Epidermal melanocyte (primary cell): ENCODE results near the gene SEMA4D.
"Not testable (repeated sequence)": the region's sequence is repeated elsewhere in the genome, so short reads cannot be mapped to it uniquely, and the experiment has no call there.

Experiments used
- DNase-seq: peaks from one replicate; pipeline ENCODE4 v3.0.0; 2011; ENCODE audit warnings: low spot score; ENCODE audit not compliant: insufficient read length

The SEMA4D gene

DNA sequence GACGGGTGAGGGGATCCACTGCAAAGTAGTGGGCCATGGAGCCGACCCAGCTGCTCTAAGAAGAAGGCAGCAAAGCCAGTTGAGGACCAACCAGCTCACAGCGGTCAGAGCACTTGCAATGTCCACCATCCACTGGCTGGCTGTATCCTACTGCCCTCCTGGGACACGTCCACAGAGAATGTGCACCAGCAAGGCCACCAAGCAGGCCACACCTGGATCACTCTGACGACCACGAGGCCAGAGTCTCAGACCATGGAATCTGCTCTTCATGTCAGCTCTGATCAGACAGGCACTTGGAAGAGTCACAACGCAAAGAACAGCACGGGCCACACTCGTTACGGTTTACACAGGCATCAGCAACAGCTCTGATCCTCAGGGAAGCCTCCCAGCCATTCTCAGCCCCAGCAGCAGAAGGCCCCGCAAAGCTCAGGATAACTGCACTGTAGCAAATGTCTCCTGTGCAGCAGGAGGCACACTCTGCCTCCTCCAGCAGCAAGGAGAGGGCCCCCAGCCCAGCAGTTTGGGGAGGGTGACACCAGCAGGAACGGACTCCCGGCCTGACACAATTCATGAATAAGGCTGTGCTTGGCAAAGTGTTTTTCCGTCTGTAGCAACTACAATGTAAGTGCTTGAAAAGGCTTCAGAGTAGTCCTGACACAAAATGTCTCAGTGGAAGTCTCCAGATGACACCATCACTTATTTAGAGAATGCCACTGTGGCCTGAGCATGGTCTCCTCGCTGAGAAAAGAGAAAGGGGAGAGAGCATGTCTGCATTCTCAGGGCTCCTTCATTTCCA is 15.7 kb downstream of the SEMA4D start:
- DNase-seq = no peak

DNA sequence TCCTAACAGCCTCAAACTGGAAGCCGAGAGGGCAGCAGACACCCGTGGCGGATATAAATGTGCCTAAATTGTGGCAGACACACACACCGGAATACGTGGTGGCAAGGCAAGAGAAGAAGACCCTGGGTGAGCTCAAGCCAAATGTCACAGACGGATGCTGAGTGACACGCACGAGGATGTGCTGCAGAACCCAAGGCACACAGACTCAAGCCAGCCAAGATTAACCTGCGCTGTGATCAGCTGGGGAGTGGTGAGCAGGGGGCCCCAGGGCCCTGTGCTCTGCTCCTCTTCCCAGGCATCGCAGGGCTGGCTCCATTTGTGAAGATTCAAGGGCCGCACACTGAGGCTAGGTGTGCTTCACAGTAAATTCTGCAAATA is 16.4 kb downstream of the SEMA4D start:
- DNase-seq = no peak

DNA sequence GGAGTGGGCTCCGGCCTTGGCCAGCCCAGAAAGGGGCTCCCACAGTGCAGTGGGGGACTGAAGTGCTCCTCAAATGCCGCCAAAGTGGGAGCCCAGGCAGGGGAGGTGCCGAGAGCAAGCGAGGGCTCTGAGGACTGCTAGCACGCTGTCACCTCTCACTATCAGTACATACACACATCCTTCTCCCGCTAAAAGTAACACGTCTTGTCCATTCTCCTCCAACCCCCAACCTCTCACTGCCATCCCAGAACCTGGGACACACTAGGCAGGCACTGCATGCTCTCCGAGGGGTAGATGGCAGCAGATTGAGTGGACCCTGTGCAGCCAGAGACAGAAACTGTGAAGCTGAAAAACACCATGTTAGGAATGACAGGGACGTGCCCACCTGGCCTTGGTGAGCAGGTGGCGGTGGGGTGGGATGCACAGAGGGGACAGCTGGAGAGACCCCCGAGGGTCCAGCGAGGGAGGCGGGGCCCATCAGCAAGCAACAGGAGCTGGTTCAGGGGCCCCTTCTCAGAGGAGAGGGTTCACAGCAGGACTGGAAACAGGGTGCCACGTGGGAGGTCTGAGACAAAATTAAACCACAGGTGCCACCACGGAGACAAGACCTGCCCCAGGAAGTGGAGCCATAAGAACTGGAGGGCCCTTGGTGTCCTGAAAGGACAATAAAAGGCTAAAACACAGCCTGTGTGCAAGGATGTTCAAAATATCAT is 16.9 kb downstream of the SEMA4D start:
- DNase-seq = no peak

DNA sequence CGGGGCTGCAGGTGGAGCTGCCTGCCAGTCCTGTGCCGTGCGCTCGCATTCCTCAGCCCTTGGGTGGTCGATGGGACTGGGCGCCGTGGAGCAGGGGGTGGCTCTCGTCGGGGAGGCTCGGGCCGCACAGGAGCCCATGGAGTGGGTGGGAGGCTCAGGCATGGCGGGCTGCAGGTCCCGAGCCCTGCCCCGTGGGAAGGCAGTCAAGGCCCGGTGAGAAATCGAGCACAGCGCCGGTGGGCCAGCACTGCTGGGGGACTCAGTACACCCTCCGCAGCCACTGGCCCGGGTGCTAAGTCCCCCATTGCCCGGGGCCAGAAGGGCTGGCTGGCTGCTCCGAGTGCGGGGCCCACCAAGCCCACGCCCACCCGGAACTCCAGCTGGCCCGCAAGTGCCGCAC is 17.5 kb downstream of the SEMA4D start:
- DNase-seq = not testable (repeated sequence)

DNA sequence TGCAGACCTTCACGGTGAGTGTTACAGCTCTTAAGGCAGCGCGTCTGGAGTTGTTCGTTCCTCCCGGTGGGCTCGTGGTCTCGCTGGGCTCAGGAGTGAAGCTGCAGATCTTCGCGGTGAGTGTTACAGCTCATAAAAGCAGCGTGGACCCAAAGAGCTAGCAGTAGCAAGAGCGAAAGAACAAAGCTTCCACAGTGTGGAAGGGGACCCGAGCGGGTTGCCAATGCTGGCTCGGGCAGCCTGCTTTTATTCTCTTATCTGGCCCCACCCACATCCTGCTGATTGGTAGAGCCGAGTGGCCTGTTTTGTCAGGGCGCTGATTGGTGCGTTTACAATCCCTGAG is 18.3 kb downstream of the SEMA4D start:
- not testable (repeated sequence) for DNase-seq

DNA sequence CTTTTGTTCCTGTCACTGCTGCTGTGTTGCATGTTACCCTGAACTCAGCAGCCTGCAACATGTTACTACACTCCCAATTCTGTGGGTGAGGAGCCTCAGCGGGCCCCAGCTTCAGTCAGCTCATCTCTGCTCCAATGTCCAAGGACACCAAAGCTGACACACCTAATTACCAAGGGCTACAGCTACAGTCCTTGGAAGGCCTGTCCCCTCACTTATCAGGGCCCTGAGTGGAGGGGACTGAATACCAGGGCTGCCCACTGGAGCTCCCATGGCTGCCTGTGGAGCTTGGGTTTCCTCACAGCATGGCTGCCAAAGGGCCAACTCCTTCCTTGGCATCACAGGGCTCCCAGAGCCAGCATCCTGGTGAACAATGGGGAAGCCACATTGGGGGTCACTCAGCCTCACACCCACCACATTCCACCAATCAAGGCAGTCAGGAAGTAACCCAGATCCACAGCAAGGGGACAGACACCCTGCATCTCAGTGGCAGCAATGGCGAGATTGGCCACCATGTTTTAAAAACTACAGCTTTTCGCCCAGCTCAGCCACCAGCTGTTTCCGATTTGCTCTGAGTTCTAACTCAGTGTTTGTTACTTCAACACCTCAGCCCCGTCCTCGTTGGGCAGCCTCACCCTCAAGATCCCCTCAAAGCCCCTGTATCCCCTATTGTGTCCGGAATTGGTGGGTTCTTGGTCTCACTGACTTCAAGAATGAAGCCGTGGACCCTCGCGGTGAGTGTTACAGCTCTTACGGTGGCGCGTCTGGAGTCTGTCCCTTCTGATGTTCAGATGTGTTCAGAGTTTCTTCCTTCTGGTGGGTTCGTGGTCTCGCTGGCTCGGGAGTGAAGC is 18.9 kb downstream of the SEMA4D start:
- DNase-seq = no peak

DNA sequence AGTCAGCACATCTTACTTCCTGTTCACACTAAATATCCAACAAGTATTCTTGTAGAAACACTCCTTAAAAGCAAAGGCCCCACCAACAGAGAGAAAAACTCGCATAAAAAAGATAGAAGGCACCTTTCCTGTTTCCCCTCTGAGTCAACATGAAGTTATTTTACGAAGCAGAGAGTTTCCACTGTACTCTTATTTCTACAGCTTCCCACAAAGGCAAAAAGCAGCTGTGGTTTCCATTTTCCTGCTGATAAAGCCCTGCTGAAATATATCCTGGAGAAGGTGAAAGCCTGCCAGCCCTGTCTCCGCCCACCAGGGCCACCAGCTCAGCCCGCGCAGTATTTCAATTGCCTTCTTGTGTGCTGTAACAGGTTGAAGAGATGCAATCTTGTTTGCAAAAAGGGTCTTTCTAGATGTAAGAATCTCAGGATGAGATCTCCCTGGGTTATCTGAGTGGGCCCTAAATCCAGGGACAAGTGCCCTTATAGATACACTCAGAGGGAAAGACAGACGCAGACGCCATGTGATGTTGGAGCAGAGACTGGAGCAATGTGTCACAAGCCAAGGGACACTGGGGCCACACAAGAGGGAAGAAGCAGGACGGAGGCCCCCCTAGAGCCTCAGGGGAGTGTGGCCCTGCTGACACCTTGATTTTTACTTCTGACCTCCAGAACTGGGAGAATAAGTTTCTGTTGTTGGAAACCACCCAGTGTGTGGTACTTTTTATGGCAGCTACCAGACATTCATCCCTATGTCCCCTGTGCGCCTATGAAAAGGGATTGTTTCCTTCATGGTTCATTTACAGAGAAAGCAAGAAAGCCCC is 19.9 kb downstream of the SEMA4D start:
- DNase-seq = no peak

DNA sequence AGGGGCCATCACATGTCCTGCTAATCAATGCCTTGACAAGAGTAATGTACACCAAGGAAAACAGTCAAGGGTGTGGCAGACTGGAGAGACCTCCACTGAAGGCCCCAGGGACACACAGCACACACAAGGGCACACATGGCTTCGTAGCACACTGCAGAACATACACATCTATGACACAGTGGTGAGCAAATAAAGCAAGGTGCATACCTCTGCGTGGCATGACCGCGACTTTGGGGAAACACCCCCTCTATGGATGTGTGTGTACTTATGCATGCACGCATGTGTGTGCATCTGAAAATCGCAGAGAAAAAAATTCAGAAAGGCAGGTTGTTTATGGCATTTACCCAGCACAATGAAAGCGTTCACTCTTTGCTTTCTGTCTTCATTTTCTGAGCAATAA is 20.5 kb downstream of the SEMA4D start:
- no peak for DNase-seq

DNA sequence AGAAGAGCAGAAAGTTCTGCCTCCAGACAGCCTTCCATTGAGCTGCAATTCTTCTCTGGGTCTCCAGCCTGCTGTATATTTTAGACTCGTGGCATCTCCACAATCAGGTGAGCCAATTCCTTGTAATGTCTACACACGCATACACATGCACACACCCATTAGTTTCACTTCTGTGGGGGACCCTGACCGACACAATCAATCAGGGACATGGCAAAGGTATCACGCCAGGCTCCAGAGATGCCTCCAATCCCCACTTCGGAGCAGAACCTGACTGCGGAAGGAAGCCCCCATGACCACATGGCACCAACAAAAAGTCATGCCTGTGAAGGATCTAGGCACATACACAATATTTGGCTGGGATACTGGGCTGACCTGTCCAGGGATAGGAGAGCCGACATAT is 21.4 kb downstream of the SEMA4D start:
- DNase-seq = no peak

DNA sequence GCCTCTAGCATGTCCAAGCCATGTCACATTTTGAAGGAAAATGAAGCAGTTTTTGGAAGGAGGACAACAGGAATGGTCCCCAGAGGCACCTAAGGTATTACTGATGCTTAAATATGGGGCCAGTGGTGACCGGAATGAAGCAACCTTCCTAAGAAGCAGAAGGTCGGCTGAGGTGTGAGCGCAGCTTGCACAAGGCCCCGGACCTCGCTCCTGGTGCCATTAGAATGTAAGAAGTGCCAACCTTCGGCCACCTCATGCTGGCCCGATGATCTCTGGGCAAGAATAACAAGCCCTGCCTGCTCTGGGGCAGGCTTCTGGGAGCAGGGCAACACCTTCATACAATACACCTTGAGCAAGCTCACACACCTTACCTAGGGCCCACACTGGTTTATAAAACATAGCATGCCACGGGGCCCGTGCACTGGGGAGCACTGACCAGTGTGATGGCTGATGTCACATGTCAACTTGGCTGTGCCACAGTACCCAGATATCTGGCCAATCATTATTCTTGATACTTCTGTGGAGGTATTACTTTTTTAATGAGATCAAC is 21.9 kb downstream of the SEMA4D start:
- no peak for DNase-seq

DNA sequence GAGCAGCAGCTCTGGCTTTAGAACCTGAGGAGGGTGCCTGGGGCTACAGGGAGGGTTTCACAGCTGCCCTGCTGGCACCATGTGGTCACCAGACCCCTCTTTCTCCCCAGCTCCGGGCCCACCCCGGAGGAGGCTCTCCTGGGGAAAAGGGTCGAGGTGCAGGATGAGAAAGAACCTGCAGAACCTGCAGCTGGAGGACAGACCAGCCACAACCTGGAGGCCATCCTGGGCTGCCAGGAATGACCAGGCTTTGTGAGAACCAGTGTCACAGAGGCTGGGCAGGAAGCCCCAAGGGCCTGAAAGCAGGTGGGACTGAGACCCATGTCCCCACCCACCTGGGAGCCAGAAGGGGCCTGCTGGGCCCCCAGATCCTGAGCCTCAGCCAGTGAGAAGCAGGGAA is 23.0 kb downstream of the SEMA4D start:
- no peak for DNase-seq

DNA sequence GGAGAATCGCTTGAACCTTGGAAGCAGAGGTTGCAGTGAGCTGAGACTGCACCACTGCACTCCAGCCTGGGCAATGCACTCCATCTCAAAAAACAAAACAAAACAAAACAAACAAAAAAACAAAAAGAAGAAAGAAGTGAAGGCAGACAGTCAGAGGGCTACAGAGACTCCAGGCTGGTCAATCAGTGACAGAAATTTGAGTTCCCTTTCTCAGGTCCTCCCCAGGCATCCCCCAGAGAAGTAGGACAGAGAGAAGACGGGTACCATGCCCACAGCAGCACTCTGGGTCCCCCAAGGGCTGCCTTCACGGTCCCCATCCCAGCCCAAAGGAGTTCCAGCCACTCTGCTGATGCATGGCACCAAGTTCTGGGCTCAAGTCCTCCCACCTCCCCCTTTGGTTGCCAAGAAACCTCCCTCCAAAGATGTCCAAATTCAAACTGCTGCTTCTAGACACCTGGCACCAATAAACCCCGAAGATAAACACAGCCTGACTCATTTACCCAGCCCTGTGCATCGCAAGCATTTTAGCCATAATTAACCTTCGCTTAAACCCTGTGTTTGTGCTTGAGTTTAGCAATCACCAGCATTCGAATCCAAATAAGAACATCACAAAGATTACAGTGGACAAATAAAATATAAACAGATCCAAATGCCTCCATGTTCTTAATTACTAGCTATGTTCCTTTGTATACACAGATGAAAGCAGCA is 24.0 kb downstream of the SEMA4D start:
- DNase-seq = no peak

DNA sequence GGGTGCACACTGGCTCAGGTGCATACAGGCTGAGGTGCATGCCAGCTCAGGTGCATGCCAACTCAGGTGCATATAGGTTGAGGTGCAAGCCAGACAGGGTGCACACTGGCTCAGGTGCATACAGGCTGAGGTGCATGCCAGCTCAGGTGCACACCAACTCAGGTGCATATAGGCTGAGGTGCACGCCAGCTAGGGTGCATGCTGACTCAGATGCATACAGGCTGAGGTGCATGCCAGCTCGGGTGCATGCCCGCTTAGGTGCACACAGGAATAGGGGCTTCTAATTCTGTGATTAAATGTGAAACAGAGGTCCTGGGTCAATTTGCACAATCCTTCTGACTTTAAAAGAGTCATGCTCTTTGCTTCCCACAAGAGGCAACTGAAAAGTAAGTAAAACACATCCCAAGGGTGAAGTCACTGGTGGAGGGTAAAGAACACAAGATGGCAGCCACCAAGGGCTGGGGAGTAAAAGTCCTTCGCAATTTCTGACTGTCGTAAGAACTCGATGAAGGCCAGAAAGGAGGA is 26.1 kb downstream of the SEMA4D start:
- not testable (repeated sequence) for DNase-seq

DNA sequence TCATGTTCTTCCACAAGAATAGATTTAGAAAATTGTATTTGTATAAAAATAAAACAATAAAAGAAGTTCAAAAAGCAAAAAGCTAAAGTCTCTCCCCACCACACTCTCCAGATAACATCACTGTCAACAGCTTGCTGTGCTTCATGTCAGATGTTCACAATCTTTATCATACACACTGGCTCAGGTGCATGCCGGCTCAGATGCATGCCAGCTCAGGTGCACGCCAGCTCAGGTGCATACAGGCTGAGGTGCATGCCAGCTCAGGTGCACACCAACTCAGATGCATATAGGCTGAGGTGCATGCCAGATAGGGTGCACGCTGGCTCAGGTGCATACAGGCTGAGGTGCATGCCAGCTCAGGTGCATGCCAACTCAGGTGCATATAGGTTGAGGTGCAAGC is 26.5 kb downstream of the SEMA4D start:
- no peak for DNase-seq

DNA sequence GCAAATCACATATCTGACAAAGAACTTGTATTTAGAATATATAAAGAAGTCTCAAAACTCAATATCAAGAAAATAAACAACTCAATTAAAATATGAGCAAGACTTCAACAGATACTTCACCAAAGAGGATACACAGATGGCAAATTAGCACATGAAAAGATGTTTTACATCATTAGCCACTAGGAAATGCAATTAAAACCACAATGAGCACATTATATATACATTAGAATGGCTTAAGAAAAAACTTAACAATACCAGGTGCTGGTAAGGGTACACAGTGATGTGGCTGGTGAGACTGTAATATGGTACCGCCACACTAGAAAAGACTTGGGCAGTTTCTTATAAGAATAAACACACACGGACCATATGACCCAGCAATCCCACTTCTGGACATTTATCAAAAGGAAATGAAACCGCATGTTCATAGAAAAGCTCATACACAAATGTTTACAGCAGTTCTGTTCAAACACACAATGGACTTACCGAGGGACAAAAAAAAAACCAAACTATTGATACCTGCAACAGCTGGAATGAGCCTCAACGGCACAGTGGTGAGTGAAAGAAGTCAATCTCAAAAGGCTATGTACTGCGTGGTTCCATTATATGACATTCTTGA is 27.6 kb downstream of the SEMA4D start:
- no peak for DNase-seq

DNA sequence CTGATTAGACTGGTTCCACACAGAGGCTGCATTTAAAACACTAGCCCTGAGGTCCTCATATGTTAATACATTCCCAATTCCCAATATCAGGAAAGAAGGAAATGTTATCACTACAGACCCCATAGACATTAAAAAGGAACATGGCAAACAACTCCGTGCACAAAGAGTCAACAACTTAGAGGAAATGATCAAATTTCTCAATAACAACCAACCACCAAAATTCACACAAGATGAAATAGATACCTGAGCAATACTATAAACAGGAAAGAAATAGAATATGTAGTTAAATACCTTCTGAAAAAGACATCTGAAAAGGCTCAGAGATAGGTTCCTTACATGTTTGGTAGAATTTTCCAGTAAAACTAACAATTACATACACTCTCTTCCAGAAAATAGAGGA is 28.9 kb downstream of the SEMA4D start:
- DNase-seq = no peak

DNA sequence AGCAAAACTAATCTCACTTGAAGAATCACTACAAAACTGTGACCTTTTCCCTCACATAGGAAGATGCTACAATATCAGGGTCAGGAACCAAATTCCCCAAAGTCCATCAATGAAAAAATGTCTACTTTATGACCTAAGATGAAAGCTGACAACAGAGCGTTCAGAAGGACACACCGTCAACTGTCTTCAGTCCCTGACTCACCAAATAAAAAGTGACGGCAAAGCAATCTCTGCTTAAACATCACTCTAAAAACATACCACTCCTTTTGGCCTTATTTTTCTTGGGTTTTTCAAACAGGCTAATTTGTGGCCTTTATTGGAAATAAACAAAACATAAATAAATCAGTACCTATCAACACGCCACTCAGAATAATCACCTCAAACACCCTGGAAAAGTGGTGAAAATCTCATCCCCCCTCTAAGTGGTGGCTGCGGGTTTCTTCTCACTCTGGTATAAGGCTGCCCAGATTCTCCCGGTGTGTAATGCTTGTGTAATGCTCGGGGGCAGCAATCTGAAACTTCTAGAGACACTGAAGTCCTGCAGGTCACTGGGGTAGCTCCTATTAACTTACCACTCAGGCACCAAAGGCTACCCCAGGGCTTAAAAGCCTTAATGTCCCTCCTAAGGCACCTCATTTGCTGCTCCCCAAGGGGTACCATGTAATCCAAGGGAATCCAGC is 29.5 kb downstream of the SEMA4D start:
- DNase-seq = no peak

DNA sequence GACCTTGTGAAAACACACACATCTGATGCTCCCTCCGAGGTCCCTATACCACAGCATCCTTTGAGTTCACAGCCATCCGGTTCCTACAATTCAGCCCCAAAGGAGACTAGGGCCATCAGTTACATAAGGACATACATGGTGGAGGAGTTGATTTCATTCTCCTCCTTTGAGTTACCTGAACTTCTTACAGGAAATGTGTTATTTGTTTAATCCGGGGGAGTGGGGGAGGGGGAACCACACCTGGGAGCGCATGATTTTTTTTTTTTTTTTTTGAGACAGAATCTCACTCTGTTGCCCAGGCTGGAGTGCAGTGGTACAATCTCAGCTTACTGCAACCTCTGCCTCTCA is 30.7 kb downstream of the SEMA4D start:
- no peak for DNase-seq
